HG03064 (cell line): Measurements from ENCODE around the gene CEP290.
"Not testable (repeated sequence)": the region's sequence is repeated elsewhere in the genome, so short reads cannot be mapped to it uniquely, and the experiment has no call there.

ENCODE experiments used
- ATAC-seq: cut with Tn5 transposase; IDR thresholded peaks from one replicate; pipeline ENCODE4 v1.9.1; 2021; ENCODE audit warnings: low read depth; ENCODE audit not compliant: unreplicated experiment

CEP290 gene

DNA sequence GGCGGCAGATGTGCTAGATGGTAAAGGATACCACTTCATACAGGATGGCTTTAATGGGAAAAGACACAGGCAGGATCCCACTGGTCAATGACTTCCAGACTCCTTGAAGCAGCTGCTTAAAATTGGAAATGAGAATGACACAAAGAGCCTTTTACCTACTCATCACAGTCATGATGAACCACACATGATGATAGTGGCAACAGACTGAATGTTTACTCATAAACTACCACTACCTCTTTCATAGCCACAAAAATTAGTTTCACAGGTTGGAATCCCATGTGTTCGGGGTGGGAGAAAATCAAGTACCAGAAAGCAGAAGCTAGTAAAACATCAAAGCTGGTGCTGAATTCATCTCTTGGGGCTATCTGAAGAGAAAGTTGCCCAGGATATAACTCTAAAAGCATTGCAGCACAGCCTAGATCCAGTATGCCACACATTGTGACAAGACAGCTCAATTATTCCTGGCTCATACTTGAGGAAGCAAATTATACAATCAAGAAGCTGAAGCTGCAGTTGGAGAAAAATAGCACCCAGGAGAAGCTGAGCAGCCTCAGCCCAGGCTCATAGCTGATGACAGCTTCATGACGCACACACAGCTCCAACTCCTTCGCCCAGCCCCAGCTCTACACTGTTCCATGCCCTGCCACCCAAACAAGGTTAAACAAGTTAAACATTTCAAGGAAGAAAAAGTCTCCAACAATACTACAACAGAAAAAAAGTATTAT is 83.7 kb downstream of the CEP290 start:
- no peak for ATAC-seq

DNA sequence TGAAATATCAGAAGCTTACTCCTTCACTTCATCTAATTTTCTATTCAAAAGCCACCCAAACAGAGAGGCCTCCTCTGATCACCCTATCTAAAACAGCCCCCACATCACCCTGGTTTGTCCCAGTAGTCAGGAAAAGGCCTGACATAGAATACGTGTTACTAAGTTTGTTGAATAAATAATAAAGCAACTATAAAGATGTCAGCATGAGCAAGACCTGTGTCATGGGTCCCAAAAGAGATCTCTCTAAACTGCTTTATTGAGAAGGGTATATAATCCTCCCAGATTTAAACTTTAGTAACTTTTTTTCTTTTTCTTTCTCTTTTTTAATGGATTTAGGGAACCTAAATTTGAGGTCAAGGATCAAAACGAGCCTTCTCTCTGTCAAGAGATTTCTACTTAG is 85.3 kb downstream of the CEP290 start:
- no peak for ATAC-seq

DNA sequence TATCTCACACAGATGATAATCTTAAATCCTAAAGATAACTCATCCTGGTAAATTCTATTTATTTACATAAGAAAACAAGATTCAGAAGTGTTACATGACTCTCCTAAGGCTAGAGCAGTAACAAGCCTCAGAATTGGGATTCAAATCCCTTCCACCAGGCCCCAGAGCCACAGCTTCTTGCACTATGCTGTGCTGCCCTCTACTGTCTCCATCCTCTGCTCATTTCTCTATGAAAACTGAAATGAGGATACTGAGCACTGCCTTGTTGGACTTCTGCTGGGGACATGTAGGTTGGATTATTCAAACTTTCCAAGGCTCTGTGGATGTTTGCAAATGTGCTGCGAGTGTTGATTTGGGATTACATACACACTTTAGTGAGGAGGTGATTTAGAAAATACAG is 89.2 kb downstream of the CEP290 start:
- ATAC-seq: peak; percentile 56

DNA sequence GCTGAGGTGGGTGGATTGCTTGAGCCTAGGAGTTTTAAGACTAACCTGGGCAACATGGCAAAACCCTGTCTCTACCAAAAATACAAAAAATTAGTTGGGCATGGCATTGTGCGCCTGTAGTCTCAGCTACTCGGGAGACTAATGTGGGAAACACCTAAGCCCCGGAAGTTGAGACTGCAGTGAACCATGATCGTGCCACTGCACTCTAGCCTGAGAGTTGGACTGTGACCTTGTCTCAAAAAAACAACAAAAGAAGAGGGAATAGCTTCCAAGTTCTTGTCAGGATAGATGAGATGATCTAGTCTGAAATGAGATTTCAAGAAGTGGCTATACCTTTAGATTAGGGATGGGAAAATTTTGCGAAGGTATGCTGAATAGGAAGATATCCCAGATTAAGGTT is 97.9 kb downstream of the CEP290 start:
- ATAC-seq: no peak

DNA sequence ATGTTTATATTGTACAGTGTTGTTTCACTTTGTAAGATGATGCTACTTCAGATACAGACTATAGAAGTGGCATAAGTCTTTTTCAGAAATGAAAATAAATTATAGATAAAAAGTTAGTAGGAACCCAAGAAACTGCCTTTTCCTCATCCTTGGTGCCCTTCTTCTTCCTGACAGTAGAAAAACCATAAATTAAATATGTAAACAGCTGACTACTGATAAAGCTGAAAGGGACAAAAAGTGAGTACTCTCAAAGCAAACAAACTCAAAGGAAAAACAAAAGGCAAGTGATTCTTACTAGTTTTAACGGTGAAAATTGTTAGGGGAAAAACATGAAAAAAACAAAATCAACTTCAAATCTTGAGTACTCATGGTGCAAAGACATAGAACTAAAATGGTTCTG is 104.1 kb downstream of the CEP290 start:
- no peak for ATAC-seq

DNA sequence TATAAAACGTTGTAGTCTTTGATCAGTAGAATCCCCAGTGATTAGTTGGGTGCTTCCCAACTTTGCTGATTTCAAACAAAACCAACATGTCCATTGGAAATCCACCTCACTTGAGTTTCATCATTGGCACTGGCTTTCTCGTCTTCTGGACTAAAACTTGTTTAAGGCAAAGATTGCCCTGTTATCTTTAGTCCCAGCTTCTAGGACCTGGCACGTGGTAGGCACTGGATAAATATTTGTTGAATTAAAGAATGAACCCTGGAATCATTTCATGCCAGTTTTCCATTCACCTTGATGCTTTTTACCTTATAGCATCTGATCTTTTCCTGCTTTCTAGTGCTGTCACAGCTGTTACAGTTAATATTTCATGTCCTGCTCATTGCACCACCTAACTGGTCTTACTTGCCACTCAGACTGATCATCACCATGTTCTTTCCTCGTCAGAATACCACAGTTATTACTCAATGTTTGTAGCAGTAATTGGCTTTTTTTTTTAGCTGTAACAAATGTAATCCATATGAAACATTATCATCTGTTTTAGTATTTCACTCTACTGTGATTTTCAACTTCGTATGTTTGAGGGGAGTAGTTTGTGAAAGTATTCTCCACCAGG is 105.4 kb downstream of the CEP290 start:
- ATAC-seq: no peak

DNA sequence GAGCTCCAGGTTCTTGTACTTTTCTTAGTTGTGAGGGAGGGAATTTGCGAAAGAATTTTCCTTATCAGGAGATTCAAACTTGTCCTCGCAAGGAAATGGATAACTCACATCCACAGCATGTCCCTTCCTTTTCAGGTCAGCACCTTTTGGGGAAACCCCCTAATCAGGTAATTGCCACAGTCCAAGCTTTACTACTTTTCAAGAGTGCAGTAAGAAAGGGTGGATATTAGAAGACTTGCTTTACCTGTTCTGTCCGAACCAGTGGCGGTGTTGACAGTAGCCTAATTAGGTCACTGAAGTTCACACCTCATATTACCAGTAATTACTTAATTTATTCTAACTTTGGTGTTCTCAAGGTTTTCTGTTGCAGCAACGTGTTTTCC is 106.0 kb downstream of the CEP290 start:
- peak; percentile 14 for ATAC-seq

DNA sequence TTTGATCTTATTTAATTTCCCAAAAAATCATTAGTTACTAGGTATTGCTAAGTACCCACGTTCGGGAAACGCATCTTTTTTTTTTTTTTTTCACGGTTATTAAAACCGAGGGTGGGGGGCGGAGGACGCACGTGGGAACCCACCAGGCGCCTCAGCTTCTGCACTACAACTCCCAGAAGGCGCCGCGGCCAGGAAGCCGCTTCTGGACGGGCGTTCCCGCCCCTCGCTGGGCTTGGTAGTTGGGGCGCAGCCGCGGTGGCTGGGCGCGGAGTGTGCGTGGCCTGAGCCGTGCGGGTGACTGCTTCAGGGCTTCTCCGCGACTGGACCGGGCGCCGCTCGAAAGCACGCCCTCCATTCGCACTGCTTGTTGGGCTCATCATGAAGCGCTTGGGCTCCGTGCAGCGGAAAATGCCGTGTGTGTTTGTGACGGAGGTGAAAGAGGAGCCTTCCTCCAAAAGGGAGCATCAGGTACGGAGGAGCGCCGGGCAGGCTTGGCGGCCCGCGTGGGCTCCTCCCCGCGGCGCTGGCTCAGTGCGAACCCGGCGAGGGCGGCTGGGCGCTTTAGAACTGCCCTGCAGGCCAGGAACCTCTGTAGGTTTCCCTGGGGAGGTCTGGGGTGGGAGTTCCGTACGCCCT is 106.5 kb downstream of the CEP290 start:
- ATAC-seq: peak; percentile 100

DNA sequence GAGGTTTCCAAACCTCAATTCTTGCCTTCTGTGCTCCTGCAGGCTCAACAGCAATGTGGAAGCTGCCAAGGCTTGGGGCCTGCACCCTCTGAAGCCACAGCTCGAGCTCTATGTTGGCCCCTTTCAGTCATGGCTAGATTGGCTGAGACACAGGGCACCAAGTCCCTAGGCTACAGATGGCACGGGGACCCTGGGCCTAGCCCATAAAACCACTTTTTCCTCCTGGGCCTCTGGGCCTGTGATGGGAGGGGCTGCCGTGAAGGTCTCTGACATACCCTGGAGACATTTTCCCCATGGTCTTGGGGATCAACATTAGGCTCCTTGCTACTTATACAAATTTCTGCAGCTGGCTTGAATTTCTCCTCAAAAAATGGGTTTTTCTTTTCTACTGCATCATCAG is 110.7 kb downstream of the CEP290 start:
- ATAC-seq: not testable (repeated sequence)

DNA sequence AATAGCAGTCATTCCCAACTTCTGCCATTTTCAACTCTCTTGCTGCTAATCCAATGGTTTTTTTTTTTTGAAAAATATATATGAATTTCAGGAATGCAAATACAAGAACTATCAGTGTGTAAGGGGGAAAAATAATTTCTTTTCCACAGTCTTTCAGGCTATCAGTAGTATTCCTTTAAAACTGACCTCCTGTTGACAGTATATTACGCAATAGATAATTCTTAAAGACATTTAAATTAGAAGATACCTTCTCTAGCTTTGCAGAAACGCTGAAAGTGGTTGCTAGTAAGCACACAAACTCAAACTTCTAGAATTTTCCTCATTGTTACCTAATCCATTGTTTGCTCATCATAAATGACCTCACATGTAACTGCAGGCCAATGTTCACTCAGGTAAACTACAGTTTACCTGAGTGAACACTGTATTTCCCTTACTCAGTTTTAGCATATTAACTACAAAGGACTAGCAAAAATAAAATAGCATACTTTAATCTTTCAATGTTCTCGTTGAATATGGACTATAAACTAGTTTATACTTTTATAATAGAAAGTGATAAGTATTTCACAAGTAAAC is 112.7 kb downstream of the CEP290 start, which contains the start of gene C12orf50:
C12orf50 (minus strand) TSS at position 309 of the 573 bp plus-strand sequence. CDS start 2,439 bp downstream, outside the sequence.
- ATAC-seq: no peak

DNA sequence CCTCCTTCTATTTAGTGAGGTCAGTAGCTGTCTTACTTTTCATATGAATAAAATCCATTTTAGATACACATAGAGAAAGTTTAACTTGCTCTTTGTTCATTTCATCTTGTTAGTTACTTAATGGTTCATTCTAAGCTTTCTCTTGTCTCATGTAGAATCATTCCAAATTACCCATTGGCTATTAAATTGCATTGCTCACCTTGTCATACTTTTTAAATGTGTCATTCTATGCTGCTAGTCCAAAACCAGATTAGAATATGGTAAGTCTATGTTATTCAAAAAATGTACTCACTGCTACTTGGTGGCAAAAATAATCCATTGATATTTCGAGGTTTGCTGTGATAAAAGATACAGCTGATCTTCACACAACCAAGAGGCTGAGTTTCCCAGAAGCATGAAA is 115.7 kb downstream of the CEP290 start:
- ATAC-seq: no peak

DNA sequence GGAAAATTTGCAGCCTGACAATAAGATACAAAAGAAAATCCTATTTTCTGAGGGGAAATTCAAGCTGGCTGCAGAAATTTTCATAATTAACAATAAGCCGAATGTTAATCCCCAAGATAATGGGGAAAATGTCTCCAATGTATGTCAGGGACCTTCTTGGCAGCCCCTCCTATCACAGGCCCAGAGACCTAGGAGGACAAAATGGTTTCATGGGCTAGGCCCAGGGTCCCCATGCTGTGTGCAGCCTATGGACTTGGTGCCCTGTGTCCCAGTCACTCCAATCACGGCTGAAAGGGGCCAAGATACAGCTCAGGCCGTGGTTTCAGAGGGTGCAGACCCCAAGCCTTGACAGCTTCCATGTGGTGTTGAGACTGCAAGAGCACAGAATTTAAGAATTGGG is 123.9 kb downstream of the CEP290 start:
- ATAC-seq: no peak

DNA sequence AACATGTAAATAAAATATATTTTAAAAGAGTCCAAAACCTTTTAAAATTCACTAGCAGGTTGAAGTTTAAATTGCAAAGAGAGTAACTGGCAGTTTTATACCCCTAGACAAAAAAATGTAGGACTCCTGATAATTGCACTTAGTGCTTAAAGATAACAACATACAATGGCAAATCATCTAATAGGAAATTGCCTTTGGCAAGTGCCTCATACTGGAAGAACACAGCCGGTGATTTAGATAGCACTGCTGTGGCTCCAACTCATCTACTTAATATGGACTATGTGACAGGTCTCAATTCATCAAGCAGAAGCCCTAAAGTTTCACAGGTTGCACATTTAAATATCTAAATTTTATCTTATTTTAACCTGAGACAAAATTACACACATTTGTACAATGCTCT is 126.1 kb downstream of the CEP290 start:
- ATAC-seq: no peak

DNA sequence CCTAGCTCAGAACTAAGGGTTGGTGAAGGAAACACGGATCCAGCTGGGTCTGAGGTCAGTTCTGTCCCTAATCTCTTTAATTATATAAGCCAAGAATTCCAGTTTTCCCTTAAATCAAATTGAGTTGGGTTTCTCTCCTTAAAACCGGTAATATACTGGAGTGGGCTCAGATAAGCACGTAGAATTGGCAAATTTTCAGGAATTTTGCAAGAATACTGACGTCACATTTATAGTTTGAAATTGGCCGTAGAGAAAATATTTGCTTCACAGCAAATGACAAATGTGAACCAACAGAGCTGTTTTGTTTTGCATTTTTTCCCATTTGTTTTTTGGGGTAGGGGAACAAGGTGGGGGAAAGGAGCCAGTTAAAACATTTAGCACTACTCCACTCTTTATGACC is 130.1 kb downstream of the CEP290 start:
- ATAC-seq: no peak

DNA sequence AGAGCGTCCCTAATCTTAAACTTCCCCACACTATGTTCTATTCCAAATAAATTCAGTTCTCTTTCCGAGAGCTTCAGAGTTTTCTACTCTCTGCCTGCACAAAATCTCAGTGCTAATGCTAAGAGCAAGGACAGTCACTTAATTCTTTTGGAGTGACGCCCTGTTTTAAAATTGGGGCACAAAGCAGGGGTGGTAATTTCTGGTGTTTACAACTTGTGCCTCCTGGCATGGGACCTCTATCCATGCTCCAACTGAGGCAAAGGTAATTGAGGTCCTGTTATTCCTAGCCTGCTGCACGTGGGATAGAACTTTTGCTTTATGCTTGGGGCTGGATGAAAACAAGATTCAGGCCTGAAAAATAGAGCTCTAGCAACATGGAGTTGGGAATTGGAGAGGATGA is 135.5 kb downstream of the CEP290 start:
- no peak for ATAC-seq

DNA sequence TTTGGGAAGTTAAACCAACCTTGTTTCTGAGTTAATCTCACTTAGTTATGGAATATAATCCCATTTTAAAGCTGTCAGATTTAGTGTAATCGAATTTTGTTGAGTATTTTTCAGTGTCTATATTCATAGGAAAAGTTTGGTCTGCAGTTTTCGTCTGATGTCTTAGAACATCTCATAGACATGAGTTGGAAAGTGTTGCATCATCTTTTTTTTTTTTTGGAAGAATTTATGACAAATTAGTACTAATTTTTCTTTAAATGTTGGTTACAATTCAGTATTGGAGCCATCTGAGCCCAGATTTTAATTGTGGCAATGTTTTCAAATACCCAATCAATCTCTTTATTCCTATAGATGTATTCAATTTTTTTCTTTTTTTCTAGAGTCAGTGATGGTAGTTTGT is 140.6 kb downstream of the CEP290 start:
- no peak for ATAC-seq
